ENCODE results near the gene DTYMK. TPM values are rescaled to one million over a fixed set of nuclear protein-coding genes. Genes with fewer than 3 reads are reported as not detected.

DTYMK gene
- total RNA-seq, 1 experiment from 2014 or later, result 88.1 TPM

DNA sequence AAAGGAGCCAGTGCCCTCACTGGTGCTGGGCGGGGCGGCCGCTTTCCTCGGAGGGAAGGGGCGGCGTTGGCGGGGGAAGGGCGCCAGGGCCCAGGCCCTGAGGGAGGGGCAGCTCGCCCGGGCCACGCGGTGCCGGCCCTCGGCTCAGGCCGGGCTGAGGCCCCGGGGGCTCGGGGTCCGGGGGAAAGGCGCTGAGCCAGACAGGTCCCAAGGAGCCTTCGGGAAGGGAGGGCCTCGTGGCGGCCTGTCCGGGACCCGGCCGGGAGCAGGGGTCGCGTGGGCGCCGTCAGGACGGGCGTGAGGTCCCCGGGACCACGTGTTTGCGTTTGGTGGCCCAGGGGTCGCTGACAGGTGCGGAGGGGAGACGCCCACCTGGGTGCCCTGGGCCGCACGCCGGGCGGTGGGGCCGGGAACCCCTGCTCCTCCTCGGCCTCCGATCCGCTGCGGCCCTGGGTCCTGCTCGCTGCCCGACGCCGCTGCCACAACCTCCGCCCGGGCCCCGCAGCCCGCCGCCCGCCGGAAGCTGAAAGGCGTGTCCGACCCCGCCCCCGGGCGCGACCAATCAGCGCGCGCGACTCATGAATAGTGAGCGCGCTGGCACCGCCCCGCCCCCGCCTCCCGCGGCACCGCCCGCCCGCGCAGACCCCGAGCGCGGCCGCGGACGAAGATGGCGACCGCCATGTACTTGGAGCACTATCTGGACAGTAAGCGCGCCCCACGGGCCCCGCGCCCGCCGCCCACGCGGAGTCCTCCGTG is 15.0 kb upstream of the DTYMK start, which contains the start of gene ING5 (continued):
- TF ChIP-seq SMAD3 (CRISPR knock-in tag; IDR thresholded peaks at IDR 0.05; ENCODE audit: borderline replicate concordance) (no peak), SMAD4 (CRISPR knock-in tag; IDR thresholded peaks at IDR 0.05) (no peak), E2F1 (CRISPR knock-in tag; IDR thresholded peaks at IDR 0.05) (no peak), RORB (CRISPR knock-in tag; IDR thresholded peaks at IDR 0.05) (no peak), ZNF416 (CRISPR knock-in tag; IDR thresholded peaks at IDR 0.05) (peak; percentile 88), E2F4 (CRISPR knock-in tag; IDR thresholded peaks at IDR 0.05; ENCODE audit: borderline replicate concordance, low read depth) (peak; percentile 80), NR2C2 (CRISPR knock-in tag; IDR thresholded peaks at IDR 0.05) (no peak), ZBTB21 (CRISPR knock-in tag; IDR thresholded peaks at IDR 0.05; ENCODE audit: borderline replicate concordance) (no peak), MYBL2 (CRISPR knock-in tag; IDR thresholded peaks at IDR 0.05) (peak; percentile 87; the same call in 1 of the 2 replicates), PRRX2 (CRISPR knock-in tag; IDR thresholded peaks at IDR 0.05) (no peak), ATF2 (CRISPR knock-in tag; IDR thresholded peaks at IDR 0.05; ENCODE audit: borderline replicate concordance, low read depth) (no peak), NFATC4 (CRISPR knock-in tag; IDR thresholded peaks at IDR 0.05) (0 out of 2 replicates have a peak, but pooled peaks have one; percentile 39), JUN (CRISPR knock-in tag; IDR thresholded peaks at IDR 0.05) (no peak; the same call in 1 of the 2 replicates)
- TF ChIP-seq, protein P1, sequence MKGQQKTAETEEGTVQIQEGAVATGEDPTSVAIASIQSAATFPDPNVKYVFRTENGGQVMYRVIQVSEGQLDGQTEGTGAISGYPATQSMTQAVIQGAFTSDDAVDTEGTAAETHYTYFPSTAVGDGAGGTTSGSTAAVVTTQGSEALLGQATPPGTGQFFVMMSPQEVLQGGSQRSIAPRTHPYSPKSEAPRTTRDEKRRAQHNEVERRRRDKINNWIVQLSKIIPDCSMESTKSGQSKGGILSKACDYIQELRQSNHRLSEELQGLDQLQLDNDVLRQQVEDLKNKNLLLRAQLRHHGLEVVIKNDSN (CRISPR knock-in tag; IDR thresholded peaks at IDR 0.05), result no peak
- TF ChIP-seq, protein P2, sequence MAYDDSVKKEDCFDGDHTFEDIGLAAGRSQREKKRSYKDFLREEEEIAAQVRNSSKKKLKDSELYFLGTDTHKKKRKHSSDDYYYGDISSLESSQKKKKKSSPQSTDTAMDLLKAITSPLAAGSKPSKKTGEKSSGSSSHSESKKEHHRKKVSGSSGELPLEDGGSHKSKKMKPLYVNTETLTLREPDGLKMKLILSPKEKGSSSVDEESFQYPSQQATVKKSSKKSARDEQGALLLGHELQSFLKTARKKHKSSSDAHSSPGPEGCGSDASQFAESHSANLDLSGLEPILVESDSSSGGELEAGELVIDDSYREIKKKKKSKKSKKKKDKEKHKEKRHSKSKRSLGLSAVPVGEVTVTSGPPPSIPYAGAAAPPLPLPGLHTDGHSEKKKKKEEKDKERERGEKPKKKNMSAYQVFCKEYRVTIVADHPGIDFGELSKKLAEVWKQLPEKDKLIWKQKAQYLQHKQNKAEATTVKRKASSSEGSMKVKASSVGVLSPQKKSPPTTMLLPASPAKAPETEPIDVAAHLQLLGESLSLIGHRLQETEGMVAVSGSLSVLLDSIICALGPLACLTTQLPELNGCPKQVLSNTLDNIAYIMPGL (CRISPR knock-in tag; IDR thresholded peaks at IDR 0.05), result peak; percentile 80

- ChIA-PET POLR2A (interaction anchor here (0.7 to 3.0 kb wide), 5 partner anchors 14 to 925 kb away, joined by 3 to 28 read pairs (median 4); partner anchors contain the start of genes D2HGDH, DTYMK and HDLBP), CTCF (interaction anchor here (0.6 to 4.1 kb wide), 7 partner anchors 14 to 181 kb away, joined by 3 to 30 read pairs (median 6); partner anchors contain the start of gene DTYMK)
- Mint-ChIP-seq H3K4me3 (peak overlapping the region; percentile 75), H3K27me3 (ENCODE audit: low read depth) (no peaks in the 10 kb centered on the region), H3K4me1 (peaks cover 12% of the 10 kb centered on the region), H3K27ac (peak overlapping the region; percentile 95), H3K9me3 (0 out of 2 replicates have a peak, but pooled peaks cover 6% of the 10 kb centered on the region), H3K36me3 (peaks cover 12% of the 10 kb centered on the region)
- no peak for ATAC-seq
- TF ChIP-seq, protein P3, sequence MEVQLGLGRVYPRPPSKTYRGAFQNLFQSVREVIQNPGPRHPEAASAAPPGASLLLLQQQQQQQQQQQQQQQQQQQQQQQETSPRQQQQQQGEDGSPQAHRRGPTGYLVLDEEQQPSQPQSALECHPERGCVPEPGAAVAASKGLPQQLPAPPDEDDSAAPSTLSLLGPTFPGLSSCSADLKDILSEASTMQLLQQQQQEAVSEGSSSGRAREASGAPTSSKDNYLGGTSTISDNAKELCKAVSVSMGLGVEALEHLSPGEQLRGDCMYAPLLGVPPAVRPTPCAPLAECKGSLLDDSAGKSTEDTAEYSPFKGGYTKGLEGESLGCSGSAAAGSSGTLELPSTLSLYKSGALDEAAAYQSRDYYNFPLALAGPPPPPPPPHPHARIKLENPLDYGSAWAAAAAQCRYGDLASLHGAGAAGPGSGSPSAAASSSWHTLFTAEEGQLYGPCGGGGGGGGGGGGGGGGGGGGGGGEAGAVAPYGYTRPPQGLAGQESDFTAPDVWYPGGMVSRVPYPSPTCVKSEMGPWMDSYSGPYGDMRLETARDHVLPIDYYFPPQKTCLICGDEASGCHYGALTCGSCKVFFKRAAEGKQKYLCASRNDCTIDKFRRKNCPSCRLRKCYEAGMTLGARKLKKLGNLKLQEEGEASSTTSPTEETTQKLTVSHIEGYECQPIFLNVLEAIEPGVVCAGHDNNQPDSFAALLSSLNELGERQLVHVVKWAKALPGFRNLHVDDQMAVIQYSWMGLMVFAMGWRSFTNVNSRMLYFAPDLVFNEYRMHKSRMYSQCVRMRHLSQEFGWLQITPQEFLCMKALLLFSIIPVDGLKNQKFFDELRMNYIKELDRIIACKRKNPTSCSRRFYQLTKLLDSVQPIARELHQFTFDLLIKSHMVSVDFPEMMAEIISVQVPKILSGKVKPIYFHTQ (CRISPR knock-in tag; IDR thresholded peaks at IDR 0.05), result no peak
- TF ChIP-seq, protein P4, sequence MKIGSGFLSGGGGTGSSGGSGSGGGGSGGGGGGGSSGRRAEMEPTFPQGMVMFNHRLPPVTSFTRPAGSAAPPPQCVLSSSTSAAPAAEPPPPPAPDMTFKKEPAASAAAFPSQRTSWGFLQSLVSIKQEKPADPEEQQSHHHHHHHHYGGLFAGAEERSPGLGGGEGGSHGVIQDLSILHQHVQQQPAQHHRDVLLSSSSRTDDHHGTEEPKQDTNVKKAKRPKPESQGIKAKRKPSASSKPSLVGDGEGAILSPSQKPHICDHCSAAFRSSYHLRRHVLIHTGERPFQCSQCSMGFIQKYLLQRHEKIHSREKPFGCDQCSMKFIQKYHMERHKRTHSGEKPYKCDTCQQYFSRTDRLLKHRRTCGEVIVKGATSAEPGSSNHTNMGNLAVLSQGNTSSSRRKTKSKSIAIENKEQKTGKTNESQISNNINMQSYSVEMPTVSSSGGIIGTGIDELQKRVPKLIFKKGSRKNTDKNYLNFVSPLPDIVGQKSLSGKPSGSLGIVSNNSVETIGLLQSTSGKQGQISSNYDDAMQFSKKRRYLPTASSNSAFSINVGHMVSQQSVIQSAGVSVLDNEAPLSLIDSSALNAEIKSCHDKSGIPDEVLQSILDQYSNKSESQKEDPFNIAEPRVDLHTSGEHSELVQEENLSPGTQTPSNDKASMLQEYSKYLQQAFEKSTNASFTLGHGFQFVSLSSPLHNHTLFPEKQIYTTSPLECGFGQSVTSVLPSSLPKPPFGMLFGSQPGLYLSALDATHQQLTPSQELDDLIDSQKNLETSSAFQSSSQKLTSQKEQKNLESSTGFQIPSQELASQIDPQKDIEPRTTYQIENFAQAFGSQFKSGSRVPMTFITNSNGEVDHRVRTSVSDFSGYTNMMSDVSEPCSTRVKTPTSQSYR (CRISPR knock-in tag; IDR thresholded peaks at IDR 0.05), result peak; percentile 84; the same call in 1 of the 2 replicates
- TF ChIP-seq SMAD3 (CRISPR knock-in tag; IDR thresholded peaks at IDR 0.05; ENCODE audit: borderline replicate concordance) (no peak), ZBTB43 (CRISPR knock-in tag; IDR thresholded peaks at IDR 0.05) (no peak), JUN (CRISPR knock-in tag; IDR thresholded peaks at IDR 0.05) (no peak), MLX (CRISPR knock-in tag; IDR thresholded peaks at IDR 0.05) (no peak)
- TF ChIP-seq, protein P1 (CRISPR knock-in tag; IDR thresholded peaks at IDR 0.05), result peak; percentile 28; the same call in 1 of the 2 replicates
- no peak for DNase-seq (ENCODE audit: low spot score)
Measured at GRCh38 chr2:241701149-241701398, 14.5 kb upstream of the DTYMK start.
